ENCODE results near the gene COL5A1.

- TF ChIP-seq CTCF (IDR thresholded peaks at IDR 0.05) (no peak), POLR2A (IDR thresholded peaks at IDR 0.05) (no peak)
Observed at GRCh38 chr9:134852906-134853654, 211.5 kb downstream of the COL5A1 start.

Data from heart left ventricle (tissue), 13 donors.